ENCODE results near the gene DDR1.
A peak's percentile ranks its signal among the peaks of the same experiment; 100 is the strongest.

Gene DDR1

DNA sequence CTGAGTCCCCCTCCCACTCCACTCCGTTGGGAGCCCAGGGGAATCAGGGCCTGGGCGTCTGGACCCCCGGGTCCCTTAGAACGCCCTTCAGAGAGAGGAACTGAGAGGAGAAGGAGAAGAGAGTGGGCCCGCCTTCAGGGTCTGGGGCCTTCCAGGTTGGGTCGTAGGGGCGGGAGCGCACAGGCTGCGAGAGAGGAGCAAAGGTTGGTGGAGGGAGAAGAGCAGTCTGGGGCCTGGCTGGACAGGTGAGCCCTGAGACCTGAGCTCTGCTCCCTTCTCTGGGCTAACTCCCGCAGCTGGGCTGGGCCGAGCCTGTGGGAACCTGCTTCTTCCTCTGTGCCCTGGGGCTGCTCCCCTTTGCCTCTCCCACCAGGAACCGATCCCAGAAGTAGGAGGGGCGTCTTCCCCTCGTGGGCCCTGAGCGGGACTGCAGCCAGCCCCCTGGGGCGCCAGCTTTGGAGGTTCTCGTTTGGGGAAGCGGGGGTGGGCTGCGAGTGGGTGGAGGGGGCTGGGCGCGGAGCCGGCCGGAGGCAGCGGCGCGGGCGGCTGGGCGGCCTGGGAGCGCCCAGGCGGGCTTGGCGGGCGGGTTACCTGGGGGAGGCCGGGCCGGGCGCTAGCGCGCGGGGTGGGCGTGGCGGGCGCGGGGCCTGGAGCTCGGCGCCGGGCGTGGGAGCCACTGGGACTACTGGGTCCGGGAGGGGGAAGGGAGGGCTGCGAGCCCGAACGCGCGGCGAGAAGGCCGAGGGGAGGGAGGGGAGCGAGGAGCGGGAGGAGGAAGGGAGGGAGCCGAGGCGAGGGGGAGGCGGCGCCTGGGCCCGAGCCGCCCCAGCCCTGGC is at the start of gene DDR1:
Gene DDR1 (plus strand): TSS at position 835 of the 836 bp plus-strand sequence. CDS start 4,211 bp downstream, outside the sequence.
- TF ChIP-seq, protein P1, sequence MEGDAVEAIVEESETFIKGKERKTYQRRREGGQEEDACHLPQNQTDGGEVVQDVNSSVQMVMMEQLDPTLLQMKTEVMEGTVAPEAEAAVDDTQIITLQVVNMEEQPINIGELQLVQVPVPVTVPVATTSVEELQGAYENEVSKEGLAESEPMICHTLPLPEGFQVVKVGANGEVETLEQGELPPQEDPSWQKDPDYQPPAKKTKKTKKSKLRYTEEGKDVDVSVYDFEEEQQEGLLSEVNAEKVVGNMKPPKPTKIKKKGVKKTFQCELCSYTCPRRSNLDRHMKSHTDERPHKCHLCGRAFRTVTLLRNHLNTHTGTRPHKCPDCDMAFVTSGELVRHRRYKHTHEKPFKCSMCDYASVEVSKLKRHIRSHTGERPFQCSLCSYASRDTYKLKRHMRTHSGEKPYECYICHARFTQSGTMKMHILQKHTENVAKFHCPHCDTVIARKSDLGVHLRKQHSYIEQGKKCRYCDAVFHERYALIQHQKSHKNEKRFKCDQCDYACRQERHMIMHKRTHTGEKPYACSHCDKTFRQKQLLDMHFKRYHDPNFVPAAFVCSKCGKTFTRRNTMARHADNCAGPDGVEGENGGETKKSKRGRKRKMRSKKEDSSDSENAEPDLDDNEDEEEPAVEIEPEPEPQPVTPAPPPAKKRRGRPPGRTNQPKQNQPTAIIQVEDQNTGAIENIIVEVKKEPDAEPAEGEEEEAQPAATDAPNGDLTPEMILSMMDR (conservative IDR thresholded peaks at IDR 0.05; ENCODE audit: low read length) = no peak
- H3K4me3 ChIP-seq (ENCODE audit: low read length) = peak within 1 kb of the TSS; percentile 78
- peak; percentile 57 for DNase-seq (ENCODE audit: low read depth)

DNA sequence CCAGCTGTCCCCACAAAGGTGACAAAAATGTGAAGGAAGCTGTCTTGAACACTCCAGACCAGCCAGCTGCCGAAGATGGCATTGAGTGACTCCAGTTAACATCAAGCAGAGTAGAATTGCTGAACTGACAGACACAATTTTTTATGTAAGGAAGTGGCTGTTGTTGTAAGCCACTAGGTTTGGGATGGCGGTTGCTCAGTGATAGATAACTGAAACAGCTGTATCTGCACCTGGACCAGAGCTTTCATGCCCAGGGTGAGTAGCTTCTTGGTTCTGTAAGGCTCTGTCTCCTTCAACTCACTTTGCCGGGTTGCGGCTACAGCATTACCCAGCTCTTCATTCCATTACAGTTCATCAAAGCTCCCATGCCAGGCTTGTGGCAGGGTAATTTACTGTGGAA is 49.7 kb upstream of the DDR1 start:
- DNase-seq (ENCODE audit: low read depth) = peak; percentile 40
- TF ChIP-seq, protein P1 (conservative IDR thresholded peaks at IDR 0.05; ENCODE audit: low read length) = no peak
- H3K4me3 ChIP-seq (ENCODE audit: low read length) = no peak overlapping the region

- no peak for DNase-seq (ENCODE audit: low read depth)
- TF ChIP-seq, protein P1 (conservative IDR thresholded peaks at IDR 0.05; ENCODE audit: low read length) = no peak
- H3K4me3 ChIP-seq (ENCODE audit: low read length) = no peak overlapping the region
Observed at GRCh38 chr6:30835576-30835975, 48.7 kb upstream of the DDR1 start.

GRCh38 chr6:30836431-30836866 is 47.9 kb upstream of the DDR1 start:
- peak; percentile 88 for DNase-seq (ENCODE audit: low read depth)
- TF ChIP-seq, protein P1 (conservative IDR thresholded peaks at IDR 0.05; ENCODE audit: low read length) = no peak
- H3K4me3 ChIP-seq (ENCODE audit: low read length) = no peak overlapping the region

- no peak overlapping the region for H3K4me3 ChIP-seq (ENCODE audit: low read length)
- DNase-seq (ENCODE audit: low read depth) = no peak
- TF ChIP-seq, protein P1 (conservative IDR thresholded peaks at IDR 0.05; ENCODE audit: low read length) = no peak
Observed at GRCh38 chr6:30836957-30837356, 47.4 kb upstream of the DDR1 start.

DNA sequence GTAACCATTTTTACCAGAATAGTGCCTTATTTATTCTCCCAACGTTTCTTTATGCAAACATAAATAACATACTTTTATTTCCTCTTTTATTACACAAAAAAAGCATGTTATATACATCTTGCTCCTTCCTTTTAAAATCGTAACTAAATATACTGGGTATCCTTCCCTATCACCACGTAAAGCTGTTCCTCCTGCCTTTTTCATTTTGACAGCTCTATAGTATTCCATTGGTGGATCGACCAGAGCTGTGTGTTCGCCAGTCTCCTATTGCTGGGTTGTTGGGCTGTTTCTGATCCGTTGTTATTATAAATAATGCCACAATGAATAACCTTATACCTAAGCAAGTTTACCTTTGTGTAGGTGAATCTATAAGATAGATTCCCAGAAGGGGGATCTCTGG is 46.9 kb upstream of the DDR1 start:
- TF ChIP-seq, protein P1 (conservative IDR thresholded peaks at IDR 0.05; ENCODE audit: low read length) = no peak

DNA sequence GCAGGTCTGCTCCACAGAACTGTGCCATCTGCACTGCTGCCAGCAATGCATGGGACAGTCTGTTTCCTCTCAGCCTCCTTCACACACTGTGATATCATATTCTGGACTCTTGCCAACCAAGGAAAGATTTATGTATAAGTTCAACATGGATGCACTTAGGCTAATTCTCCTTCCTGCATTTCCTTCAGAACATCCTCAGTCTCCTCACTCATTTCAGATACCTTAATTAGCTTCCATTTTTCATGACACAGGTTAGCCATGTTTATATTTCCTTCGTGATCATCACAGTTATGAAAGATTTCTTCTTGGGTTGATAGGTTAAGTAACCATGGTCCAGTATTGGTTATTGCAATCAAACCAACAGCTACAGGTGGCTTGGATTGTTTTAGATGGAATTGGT is 46.4 kb upstream of the DDR1 start:
- DNase-seq (ENCODE audit: low read depth) = no peak
- TF ChIP-seq, protein P1 (conservative IDR thresholded peaks at IDR 0.05; ENCODE audit: low read length) = no peak
- H3K4me3 ChIP-seq (ENCODE audit: low read length) = no peak overlapping the region

More for the DNA sequence above, 46.9 kb upstream of the DDR1 start:
- DNase-seq (ENCODE audit: low read depth) = no peak
- H3K4me3 ChIP-seq (ENCODE audit: low read length) = no peak overlapping the region
